T-helper 1 cell treated with Interleukin-12 subunit alpha and Interleukin-12 subunit beta and Interleukin-4 antibody, amounts not matched to agents 30 μg/mL and 1 μg/mL, for 36 hours (primary cell): Measurements from ENCODE around the gene VPS4B.

Experiments
- H3K27ac Mint-ChIP-seq: one replicate; pipeline ENCODE4 v1.8.0; 2021; ENCODE audit warnings: mild to moderate bottlenecking, mixed read lengths
- H3K27me3 Mint-ChIP-seq: one replicate; pipeline ENCODE4 v1.8.0; 2021; ENCODE audit warnings: low read depth, mixed read lengths
- H3K36me3 Mint-ChIP-seq: one replicate; pipeline ENCODE4 v1.8.0; 2021; ENCODE audit warnings: low read depth, mixed read lengths
- H3K4me1 Mint-ChIP-seq: one replicate; pipeline ENCODE4 v1.8.0; 2021; ENCODE audit warnings: low read depth, mixed read lengths
- H3K4me3 Mint-ChIP-seq: one replicate; pipeline ENCODE4 v1.8.0; 2021; ENCODE audit warnings: mild to moderate bottlenecking, moderate library complexity, mixed read lengths
- H3K9me3 Mint-ChIP-seq: one replicate; pipeline ENCODE4 v1.8.0; 2021; ENCODE audit warnings: mixed read lengths

The VPS4B gene

DNA sequence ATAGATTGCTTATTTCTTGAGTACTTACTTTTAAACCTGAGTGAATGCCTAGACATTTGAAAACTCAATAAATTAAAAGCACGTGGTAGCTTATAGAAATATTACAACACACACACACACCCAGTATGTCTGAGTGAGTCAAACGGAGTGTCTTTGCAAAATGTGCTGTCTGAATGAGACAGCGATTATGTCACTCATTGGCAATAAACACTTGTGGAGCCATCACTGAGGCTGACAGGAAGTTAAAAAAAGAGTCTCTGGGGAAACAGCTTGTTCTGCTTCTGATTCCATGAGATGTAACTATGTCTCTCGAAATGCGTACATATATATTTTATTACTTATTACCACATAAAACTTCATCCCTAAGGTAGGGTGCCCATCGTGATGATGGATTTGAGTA lies 22.3 kb upstream of the VPS4B start:
- Mint-ChIP-seq H3K9me3 (no peaks in the 10 kb centered on the region), H3K36me3 (no peaks in the 10 kb centered on the region), H3K27ac (no peak overlapping the region), H3K4me3 (no peak overlapping the region), H3K27me3 (peaks cover 16% of the 10 kb centered on the region), H3K4me1 (no peaks in the 10 kb centered on the region)

DNA sequence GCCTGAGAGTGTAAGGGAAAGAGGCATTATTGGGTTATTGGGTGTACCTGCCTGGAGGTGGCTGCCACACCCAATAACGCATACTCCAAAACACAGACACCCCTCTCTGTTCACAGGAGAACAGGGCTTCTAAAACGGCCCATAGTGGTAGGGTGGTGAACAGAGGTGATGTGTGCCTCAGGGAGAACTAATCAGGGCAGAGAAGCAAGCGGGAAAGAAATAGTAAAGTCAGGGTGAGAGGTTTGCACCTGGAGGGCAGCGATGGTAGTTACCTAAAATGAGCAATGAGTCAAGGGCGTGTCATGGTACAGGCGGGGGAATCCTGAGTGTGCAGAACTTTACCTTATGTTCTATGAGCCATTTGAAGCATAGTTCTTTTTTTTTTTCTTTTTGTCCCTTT lies 21.6 kb upstream of the VPS4B start:
- H3K27me3 Mint-ChIP-seq = peaks cover 21% of the 10 kb centered on the region
- H3K4me3 Mint-ChIP-seq = no peak overlapping the region
- H3K27ac Mint-ChIP-seq = no peak overlapping the region
- H3K9me3 Mint-ChIP-seq = no peaks in the 10 kb centered on the region
- no peaks in the 10 kb centered on the region for H3K36me3 Mint-ChIP-seq
- H3K4me1 Mint-ChIP-seq = no peaks in the 10 kb centered on the region

- Mint-ChIP-seq H3K27ac (no peak overlapping the region), H3K27me3 (peaks cover 29% of the 10 kb centered on the region), H3K4me1 (no peaks in the 10 kb centered on the region), H3K9me3 (no peaks in the 10 kb centered on the region), H3K4me3 (no peak overlapping the region), H3K36me3 (no peaks in the 10 kb centered on the region)
These were observed 18.6 kb upstream of the VPS4B start for GRCh38 chr18:63440881-63441280.

GRCh38 chr18:63440219-63440618 lies 17.9 kb upstream of the VPS4B start:
- Mint-ChIP-seq H3K36me3 (no peaks in the 10 kb centered on the region), H3K9me3 (no peaks in the 10 kb centered on the region), H3K27me3 (peaks cover 32% of the 10 kb centered on the region), H3K4me3 (no peak overlapping the region), H3K4me1 (no peaks in the 10 kb centered on the region), H3K27ac (no peak overlapping the region)

DNA sequence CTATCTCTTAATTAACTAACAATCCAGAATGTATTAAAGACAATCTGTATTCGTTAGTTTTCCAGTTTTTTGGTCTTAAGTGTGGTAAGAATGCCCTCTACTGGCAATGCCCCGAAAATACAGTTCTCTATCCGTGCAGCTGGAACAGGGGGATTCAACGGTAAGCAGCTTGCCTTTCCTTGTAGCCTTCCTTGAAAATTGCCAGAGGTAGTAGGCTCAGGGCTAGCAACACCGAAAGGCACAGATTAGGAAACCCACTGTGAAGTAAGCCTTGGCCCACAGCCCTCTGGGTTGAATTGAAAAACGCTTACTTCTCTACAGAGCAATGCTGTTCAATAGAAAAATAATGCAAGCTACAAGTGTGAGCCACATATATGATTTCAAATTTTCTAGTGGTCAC lies 17.1 kb upstream of the VPS4B start:
- Mint-ChIP-seq H3K27me3 (peaks cover 41% of the 10 kb centered on the region), H3K27ac (no peak overlapping the region), H3K9me3 (no peaks in the 10 kb centered on the region), H3K4me1 (no peaks in the 10 kb centered on the region), H3K4me3 (no peak overlapping the region), H3K36me3 (no peaks in the 10 kb centered on the region)

- H3K4me1 Mint-ChIP-seq = no peaks in the 10 kb centered on the region
- H3K9me3 Mint-ChIP-seq = no peaks in the 10 kb centered on the region
- H3K4me3 Mint-ChIP-seq = no peak overlapping the region
- no peak overlapping the region for H3K27ac Mint-ChIP-seq
- peaks cover 52% of the 10 kb centered on the region for H3K27me3 Mint-ChIP-seq
- H3K36me3 Mint-ChIP-seq = no peaks in the 10 kb centered on the region
These were observed 15.9 kb upstream of the VPS4B start for GRCh38 chr18:63438181-63438580.

DNA sequence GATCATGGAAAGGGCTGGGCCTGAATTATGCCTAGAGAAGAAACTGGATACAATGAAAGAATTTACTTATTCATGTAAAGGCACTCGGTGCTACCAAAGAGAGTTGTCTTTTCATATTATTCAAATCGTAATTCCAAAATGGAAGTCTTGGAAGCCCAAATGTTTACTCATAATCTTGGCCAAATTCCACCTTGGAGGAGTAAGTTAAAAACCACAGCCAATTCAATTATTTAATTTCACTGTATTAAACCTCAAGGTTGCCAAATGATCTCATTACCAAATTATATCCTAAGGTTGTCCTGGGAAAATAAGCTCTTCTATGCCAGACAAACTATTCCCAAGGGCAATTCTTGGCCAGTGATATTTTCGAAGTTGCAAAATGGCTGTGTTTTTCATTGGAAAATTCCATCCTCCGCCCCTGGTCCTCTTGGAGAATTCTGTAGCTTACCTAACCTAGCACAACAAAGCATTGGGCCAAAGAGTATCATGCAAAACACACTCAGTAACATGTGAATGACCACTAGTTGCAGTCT lies 11.1 kb upstream of the VPS4B start:
- Mint-ChIP-seq H3K4me3 (no peak overlapping the region), H3K27ac (no peak overlapping the region), H3K4me1 (no peaks in the 10 kb centered on the region), H3K27me3 (peaks cover 55% of the 10 kb centered on the region), H3K9me3 (no peaks in the 10 kb centered on the region), H3K36me3 (no peaks in the 10 kb centered on the region)

GRCh38 chr18:63431180-63431579 lies 8.9 kb upstream of the VPS4B start:
- no peaks in the 10 kb centered on the region for H3K9me3 Mint-ChIP-seq
- peaks cover 49% of the 10 kb centered on the region for H3K27me3 Mint-ChIP-seq
- H3K27ac Mint-ChIP-seq = no peak overlapping the region

GRCh38 chr18:63430526-63430925 lies 8.2 kb upstream of the VPS4B start:
- Mint-ChIP-seq H3K27ac (no peak overlapping the region), H3K36me3 (no peaks in the 10 kb centered on the region), H3K27me3 (peaks cover 47% of the 10 kb centered on the region), H3K9me3 (no peaks in the 10 kb centered on the region), H3K4me3 (no peak overlapping the region), H3K4me1 (no peaks in the 10 kb centered on the region)

More at GRCh38 chr18:63431180-63431579, 8.9 kb upstream of the VPS4B start:
- Mint-ChIP-seq H3K36me3 (no peaks in the 10 kb centered on the region), H3K4me3 (no peak overlapping the region), H3K4me1 (no peaks in the 10 kb centered on the region)

DNA sequence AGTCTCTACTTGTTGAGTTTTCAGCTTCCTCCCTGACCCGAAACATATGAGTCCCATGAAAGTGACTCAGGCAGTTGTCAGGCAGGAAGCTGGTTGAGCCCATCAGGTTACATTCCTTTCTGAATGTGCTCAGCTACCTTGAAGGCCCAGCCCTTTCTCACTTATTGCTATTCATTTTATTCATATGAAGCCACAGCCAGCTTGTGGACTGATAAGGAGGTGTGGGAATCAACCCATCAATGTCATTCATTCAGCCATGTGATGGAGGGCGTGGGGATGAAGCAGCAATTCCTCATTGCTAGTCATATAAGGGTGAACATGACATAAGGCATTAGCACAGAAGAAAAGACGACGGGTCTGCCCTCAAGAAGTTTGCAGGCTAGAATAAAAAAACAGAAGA lies 5.3 kb upstream of the VPS4B start:
- peaks cover 21% of the 10 kb centered on the region for H3K27me3 Mint-ChIP-seq
- H3K4me3 Mint-ChIP-seq = no peak overlapping the region
- peaks cover under 1% of the 10 kb centered on the region for H3K36me3 Mint-ChIP-seq
- peaks cover 10% of the 10 kb centered on the region for H3K4me1 Mint-ChIP-seq
- no peaks in the 10 kb centered on the region for H3K9me3 Mint-ChIP-seq
- H3K27ac Mint-ChIP-seq = no peak overlapping the region

DNA sequence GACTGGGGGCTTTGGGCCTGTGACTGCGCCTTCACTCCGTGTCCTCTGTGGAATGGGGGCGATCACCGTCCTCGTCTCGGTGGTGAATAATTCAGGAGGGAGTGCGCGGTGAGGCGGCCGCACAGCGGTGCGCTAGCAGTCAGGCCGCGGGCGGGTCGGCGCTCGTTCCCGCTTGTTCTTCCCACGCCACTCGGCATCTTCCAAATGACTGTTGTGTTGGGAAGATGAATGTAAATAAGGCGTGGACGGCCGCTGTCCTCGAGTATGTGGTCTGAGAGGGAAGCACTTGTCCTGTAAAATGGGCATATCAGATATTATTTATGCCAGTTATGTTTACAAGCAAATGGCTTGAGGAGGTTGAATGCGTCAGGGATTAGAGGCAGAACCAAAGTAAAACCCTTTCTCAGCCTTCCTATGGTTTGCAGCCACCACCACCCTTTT lies 608 bp upstream of the VPS4B start:
- H3K36me3 Mint-ChIP-seq = peaks cover 3% of the 10 kb centered on the region
- peak overlapping the region; percentile 88 for H3K4me3 Mint-ChIP-seq
- H3K27me3 Mint-ChIP-seq = no peaks in the 10 kb centered on the region
- H3K9me3 Mint-ChIP-seq = no peaks in the 10 kb centered on the region
- H3K27ac Mint-ChIP-seq = peak overlapping the region; percentile 90
- peaks cover 17% of the 10 kb centered on the region for H3K4me1 Mint-ChIP-seq

- Mint-ChIP-seq H3K27me3 (no peaks in the 10 kb centered on the region), H3K27ac (peak overlapping the region; percentile 90), H3K9me3 (no peaks in the 10 kb centered on the region), H3K36me3 (peaks cover 3% of the 10 kb centered on the region), H3K4me3 (peak overlapping the region; percentile 88), H3K4me1 (peaks cover 17% of the 10 kb centered on the region)
These were observed 762 bp downstream of the VPS4B start for GRCh38 chr18:63421514-63421913.

GRCh38 chr18:63412953-63413352 lies 9.3 kb downstream of the VPS4B start:
- H3K36me3 Mint-ChIP-seq = peaks cover 38% of the 10 kb centered on the region
- H3K27me3 Mint-ChIP-seq = no peaks in the 10 kb centered on the region
- no peaks in the 10 kb centered on the region for H3K9me3 Mint-ChIP-seq
- no peak overlapping the region for H3K27ac Mint-ChIP-seq
- H3K4me1 Mint-ChIP-seq = peaks cover 39% of the 10 kb centered on the region
- H3K4me3 Mint-ChIP-seq = no peak overlapping the region

- Mint-ChIP-seq H3K27me3 (no peaks in the 10 kb centered on the region), H3K27ac (peak overlapping the region; percentile 13), H3K36me3 (peaks cover 51% of the 10 kb centered on the region), H3K4me3 (no peak overlapping the region), H3K9me3 (no peaks in the 10 kb centered on the region), H3K4me1 (peaks cover 46% of the 10 kb centered on the region)
These were observed 11.5 kb downstream of the VPS4B start for GRCh38 chr18:63410792-63411191.

GRCh38 chr18:63409301-63409700 lies 13.0 kb downstream of the VPS4B start:
- Mint-ChIP-seq H3K27ac (peak overlapping the region; percentile 59), H3K4me3 (no peak overlapping the region), H3K9me3 (no peaks in the 10 kb centered on the region), H3K36me3 (peaks cover 48% of the 10 kb centered on the region), H3K27me3 (no peaks in the 10 kb centered on the region), H3K4me1 (peaks cover 41% of the 10 kb centered on the region)

- Mint-ChIP-seq H3K9me3 (no peaks in the 10 kb centered on the region), H3K27me3 (no peaks in the 10 kb centered on the region), H3K27ac (no peak overlapping the region), H3K4me1 (peaks cover 38% of the 10 kb centered on the region), H3K4me3 (no peak overlapping the region), H3K36me3 (peaks cover 52% of the 10 kb centered on the region)
These were observed 14.5 kb downstream of the VPS4B start for GRCh38 chr18:63407734-63408133.
